ENCODE measurements around the gene TMC7.

Gene TMC7

DNA sequence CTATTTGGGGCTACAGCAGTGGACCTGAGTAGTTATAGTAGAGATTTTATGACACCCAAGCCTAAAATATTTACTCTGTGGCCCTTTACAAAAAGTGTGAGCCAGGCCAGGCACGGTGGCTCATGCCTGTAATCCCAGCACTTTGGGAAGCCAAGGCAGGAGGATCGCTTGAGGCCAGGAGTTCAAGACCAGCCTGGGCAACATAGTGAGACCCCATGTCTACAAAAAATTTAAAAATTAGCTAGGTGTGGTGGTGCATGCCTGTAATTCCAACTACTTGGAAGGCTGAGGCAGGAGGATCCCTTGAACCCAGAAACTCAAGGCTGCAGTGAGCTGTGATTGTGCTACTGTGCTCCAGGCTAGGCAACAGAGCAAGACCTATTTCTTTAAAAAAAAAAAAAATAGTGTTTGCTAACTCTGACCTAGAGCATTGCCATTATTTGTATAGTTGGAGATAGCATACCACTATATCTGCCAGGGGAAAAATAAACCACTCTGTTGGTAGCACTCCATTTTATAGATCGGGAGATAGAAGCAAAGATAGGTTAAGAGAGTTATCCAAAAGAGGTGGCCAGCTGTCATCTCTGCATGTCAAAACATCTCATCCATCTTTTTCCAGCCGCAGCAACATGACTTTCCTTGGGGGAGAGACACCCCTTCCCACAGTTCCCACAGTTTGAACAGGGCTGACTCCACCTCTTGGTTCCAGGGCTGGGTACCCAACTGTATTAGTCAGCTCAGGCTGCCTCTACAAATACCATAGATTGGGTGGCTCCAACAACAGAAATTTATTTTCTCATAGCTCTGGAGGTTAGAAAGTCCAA is 127.0 kb downstream of the TMC7 start:
- TF ChIP-seq CTCF (IDR thresholded peaks at IDR 0.05; ENCODE audit: borderline replicate concordance, insufficient read depth, low read depth, low read length): no peak
- H3K4me3 ChIP-seq (ENCODE audit: low read depth, low read length): no peak overlapping the region

DNA sequence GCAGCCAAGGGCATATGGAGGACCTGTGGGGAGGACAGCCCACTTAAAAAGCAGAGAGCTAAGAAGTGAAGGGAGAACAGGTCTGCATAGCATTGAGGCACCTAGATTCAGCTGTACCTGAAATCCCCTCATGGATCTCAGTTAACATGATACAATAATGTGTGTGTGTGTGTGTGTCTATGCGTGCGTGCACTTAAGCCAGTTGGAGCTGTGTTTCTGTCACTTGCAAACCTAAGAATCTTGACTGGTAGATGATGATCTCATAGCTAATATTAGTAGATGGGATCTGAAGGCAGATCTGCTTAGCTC is 128.3 kb downstream of the TMC7 start:
- TF ChIP-seq CTCF (IDR thresholded peaks at IDR 0.05; ENCODE audit: borderline replicate concordance, insufficient read depth, low read depth, low read length): no peak
- H3K4me3 ChIP-seq (ENCODE audit: low read depth, low read length): no peak overlapping the region
